GM10248 (cell line): ENCODE data around the gene ITIH4.

Experiments
- CTCF ChIA-PET: fragments of 300-600 bp; sonication (Branson Sonifier 250); formaldehyde crosslinking; extraction: SDS; loops from one replicate; lab custom pipeline; 2021; ENCODE audit warnings: antibody characterized with exemption; lab: Yijun Ruan, JAX
- POLR2A ChIA-PET: fragments of 350-650 bp; sonication (Branson Sonifier 250); formaldehyde crosslinking; extraction: SDS; loops from one replicate; lab custom pipeline; 2020; ENCODE audit warnings: antibody characterized with exemption; lab: Yijun Ruan, JAX
- DNase-seq: peaks from one replicate; pipeline ENCODE4 v3.0.0; 2012; ENCODE audit errors: extremely low spot score
- CTCF ChIP-seq: IDR thresholded peaks from 2 replicates; pipeline ENCODE4 v1.5.1; 2012; ENCODE audit warnings: mild to moderate bottlenecking, low read depth; ENCODE audit errors: extremely low read depth, missing control alignments, control extremely low read depth

The ITIH4 gene

DNA sequence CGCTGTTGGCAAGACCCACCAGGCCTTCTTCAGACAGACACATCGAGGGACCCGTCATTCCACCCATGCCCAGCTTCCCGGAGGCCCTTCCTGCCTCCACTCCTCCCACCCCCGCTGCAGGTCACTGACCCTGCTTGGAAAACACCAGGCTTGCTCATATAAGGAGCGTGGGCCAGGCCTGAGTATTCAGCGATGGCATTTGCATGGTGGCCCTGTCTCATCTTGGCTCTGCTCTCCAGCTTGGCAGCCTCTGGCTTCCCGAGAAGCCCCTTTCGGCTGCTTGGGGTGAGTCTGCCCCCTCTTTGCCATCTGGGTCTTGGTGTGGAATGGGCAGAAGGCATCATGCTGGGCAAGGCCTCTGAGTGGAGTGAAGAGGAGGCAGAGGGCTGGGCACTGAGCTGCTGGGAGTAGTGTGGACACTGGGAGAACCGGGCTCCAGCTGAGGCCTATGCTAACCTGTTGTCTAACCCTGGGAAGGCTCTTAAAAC lies 35.8 kb downstream of the ITIH4 start, which contains the start of gene ITIH3:
Gene ITIH3, plus strand, starts transcription at position 185 of the 488 bp plus-strand sequence. Its CDS starts 8 bp downstream, at position 193.
- TF ChIP-seq CTCF: no peak
- DNase-seq: no peak
- POLR2A ChIA-PET: no interaction called here
- CTCF ChIA-PET: interaction anchor here (1.1 to 1.6 kb wide), 3 partner anchors 20 to 28 kb away, joined by 3 read pairs; no protein-coding TSS in a partner anchor

DNA sequence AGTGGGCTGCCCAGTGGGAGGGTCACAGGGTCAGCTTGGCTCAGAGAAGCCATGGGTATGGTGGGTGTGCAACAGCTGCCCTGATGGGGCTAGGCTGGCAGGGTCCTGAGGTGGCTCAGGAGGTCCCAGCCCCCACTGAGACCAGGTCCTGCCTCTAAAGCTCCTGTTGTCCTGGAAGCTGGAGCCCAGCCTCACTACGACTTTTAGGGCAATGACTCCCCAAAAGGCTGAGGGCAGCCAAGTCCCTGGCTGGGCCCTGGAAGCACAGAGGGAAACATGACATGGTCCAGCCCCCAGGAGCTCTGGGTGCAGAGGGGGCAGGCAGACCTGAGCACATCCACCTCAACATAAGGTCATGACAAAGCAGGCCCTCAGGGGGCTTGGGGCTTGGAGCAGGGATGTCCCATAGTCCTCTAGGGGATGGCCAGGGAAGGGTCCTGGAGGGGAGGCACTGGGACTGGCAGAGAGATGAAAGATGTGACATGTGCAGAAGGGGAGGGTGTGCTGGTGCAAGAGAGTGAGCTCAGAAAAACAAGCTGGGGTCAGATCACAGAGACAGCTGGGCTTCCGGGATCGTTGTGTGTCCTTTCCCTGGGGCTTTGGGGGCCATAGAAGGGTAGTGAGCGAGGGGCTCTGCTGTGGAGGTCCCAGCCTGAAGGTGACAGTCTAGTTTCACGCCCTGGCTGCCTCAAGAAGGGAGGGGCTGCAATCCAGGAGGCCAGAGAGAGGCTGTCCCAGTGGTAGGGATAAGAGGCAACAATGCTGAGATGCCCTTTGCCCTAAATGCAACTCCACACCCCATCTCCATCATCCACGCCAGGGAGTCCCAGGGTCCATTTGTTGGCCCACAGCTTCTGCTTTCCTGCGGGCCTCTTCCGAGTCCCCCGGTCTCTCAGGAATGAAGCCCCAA lies 36.5 kb downstream of the ITIH4 start:
- ChIA-PET CTCF (interaction anchor here (1.1 to 2.2 kb wide), 2 partner anchors 25 to 27 kb away, joined by 3 to 7 read pairs; no protein-coding TSS in a partner anchor), POLR2A (no interaction called here)
- DNase-seq: no peak
- TF ChIP-seq CTCF: no peak

DNA sequence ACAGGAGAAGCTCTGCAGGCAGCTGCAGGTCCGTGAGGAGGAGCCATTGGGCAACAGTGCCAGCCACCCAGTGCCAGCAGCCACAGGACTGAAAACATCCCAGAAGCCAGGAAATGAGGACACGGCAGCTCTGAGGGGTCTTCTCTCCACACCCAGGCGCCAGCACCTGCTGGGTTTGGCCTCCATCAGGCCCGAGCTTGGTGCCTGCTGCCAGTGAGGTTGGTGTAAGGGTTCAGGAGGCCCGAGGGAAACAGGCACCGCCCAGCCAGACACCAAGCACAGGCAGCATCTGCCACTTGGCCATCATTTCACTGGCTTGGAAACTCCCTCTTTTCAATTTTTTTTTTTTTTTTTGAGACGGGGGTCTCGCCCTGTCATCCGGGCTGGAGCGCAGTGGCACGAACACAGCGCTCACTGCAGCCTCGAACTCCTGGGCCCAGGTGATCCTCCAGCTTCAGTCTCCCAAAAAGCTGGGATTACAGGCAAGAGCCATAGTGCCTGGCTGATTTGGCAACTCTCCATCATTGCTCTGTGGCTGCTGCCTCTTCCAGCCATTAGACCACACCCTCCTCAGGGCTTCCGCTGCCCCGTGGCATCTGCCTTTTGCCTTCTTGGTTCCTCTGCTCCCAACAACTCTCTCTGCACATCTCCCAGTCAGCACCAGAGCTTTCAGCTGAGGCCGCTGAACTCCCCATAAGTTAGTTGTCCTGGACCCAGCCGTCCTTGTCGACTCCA lies 37.3 kb downstream of the ITIH4 start:
- no peak for DNase-seq
- TF ChIP-seq CTCF: no peak
- CTCF ChIA-PET: interaction anchor here (0.8 to 2.2 kb wide), 5 partner anchors 10 to 54 kb away, joined by 3 to 7 read pairs (median 3); no protein-coding TSS in a partner anchor
- POLR2A ChIA-PET: interaction anchor here (0.5 kb wide), 1 partner anchor 72 kb away, joined by 4 read pairs; no protein-coding TSS in a partner anchor

DNA sequence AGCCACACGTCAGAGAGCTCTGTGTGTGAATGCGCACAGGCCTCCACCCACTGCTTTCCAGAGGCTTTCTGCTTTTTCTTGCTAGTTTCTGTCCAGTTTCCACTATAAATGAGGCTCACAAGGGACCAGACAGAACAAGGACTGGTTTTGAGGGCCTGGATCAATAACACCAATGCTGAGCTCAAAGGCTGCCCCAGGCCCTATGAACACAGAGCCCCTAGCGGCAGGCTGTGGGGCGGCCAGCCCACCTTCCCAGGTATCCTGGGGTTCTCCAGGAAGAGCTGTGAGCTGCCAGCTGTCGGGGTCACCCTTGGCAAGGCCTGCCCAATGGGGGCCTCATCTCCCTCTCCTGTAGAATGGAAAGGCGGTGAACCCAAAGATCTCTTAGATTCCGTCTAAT lies 38.1 kb downstream of the ITIH4 start:
- no peak for TF ChIP-seq CTCF
- CTCF ChIA-PET: interaction anchor here (0.8 to 2.2 kb wide), 6 partner anchors 9 to 53 kb away, joined by 3 to 7 read pairs (median 4); no protein-coding TSS in a partner anchor
- DNase-seq: no peak
- POLR2A ChIA-PET: no interaction called here

GRCh38 chr3:52791928-52792327 lies 38.5 kb downstream of the ITIH4 start:
- no peak for DNase-seq
- CTCF ChIA-PET: interaction anchor here (0.8 to 2.2 kb wide), 5 partner anchors 9 to 53 kb away, joined by 3 to 7 read pairs (median 4); no protein-coding TSS in a partner anchor
- POLR2A ChIA-PET: no interaction called here
- no peak for TF ChIP-seq CTCF

GRCh38 chr3:52791366-52791765 lies 39.1 kb downstream of the ITIH4 start:
- no peak for DNase-seq
- CTCF ChIA-PET: interaction anchor here (0.8 to 2.9 kb wide), 5 partner anchors 8 to 53 kb away, joined by 3 to 10 read pairs (median 5); no protein-coding TSS in a partner anchor
- POLR2A ChIA-PET: no interaction called here
- TF ChIP-seq CTCF: no peak
